Loucy (cell line): ENCODE data around the gene ZNF296.

Source experiments
- H2AFZ ChIP-seq: fragments of 200-600 bp; sonication (generic); 2 replicates; pipeline ENCODE4 v1.6.0; 2016; ENCODE audit warnings: antibody characterized with exemption, mild to moderate bottlenecking, low read length, moderate library complexity
- H3F3A ChIP-seq: fragments of 200-600 bp; 2 replicates; pipeline ENCODE4 v1.6.0; 2016; ENCODE audit warnings: antibody characterized with exemption, low read depth, mild to moderate bottlenecking
- H3K27me3 ChIP-seq: fragments of 200-600 bp; sonication (generic); 2 replicates; pipeline ENCODE4 v1.6.1; 2014; ENCODE audit warnings: low read length, mild to moderate bottlenecking; ENCODE audit not compliant: insufficient read depth, poor library complexity, severe bottlenecking
- H3K36me3 ChIP-seq: fragments of 200-600 bp; sonication (generic); 2 replicates; pipeline ENCODE4 v1.6.1; 2016; ENCODE audit warnings: low read length; ENCODE audit not compliant: insufficient read depth
- H3K4me1 ChIP-seq: fragments of 200-600 bp; sonication (generic); 2 replicates; pipeline ENCODE4 v1.5.1; 2014; ENCODE audit warnings: low read length, mild to moderate bottlenecking; ENCODE audit not compliant: insufficient read depth, poor library complexity, severe bottlenecking
- H3K4me2 ChIP-seq: fragments of 200-600 bp; sonication (generic); 2 replicates; pipeline ENCODE4 v1.6.0; 2014; ENCODE audit warnings: antibody characterized with exemption, low read length, low read depth, mild to moderate bottlenecking; ENCODE audit not compliant: poor library complexity, severe bottlenecking
- H3K4me3 ChIP-seq: fragments of 200-600 bp; sonication (generic); 2 replicates; pipeline ENCODE4 v1.5.1; 2014; ENCODE audit warnings: low read length, mild to moderate bottlenecking, mixed read lengths; ENCODE audit not compliant: poor library complexity, severe bottlenecking
- H3K79me2 ChIP-seq: fragments of 200-600 bp; sonication (generic); 2 replicates; pipeline ENCODE4 v1.6.1; 2014; ENCODE audit warnings: low read length; ENCODE audit not compliant: insufficient read depth
- H3K9ac ChIP-seq: fragments of 200-600 bp; sonication (generic); 2 replicates; pipeline ENCODE4 v1.6.0; 2014; ENCODE audit warnings: mild to moderate bottlenecking, low read depth, low read length, moderate library complexity; ENCODE audit not compliant: poor library complexity, severe bottlenecking
- H3K9me2 ChIP-seq: fragments of 200-600 bp; sonication (generic); replicated peaks from 2 replicates; pipeline ENCODE4 v1.6.1; 2016; ENCODE audit warnings: low read depth, low read length, mixed read lengths
- H3K9me3 ChIP-seq: fragments of 200-600 bp; sonication (generic); 2 replicates; pipeline ENCODE4 v1.6.1; 2014; ENCODE audit warnings: mild to moderate bottlenecking, antibody characterized with exemption, low read length, low read depth; ENCODE audit not compliant: insufficient read depth
- H4K20me1 ChIP-seq: fragments of 200-600 bp; sonication (generic); 2 replicates; pipeline ENCODE4 v1.6.0; 2014; ENCODE audit warnings: antibody characterized with exemption, low read length, mild to moderate bottlenecking; ENCODE audit not compliant: insufficient read depth, poor library complexity, severe bottlenecking
- CTCF ChIP-seq: fragments of 200-600 bp; sonication (generic); conservative IDR thresholded peaks from 2 replicates; pipeline ENCODE4 v1.5.1; 2014; ENCODE audit warnings: mild to moderate bottlenecking, antibody characterized with exemption, low read length
- EZH2phosphoT487 ChIP-seq: fragments of 200-600 bp; IDR thresholded peaks from 2 replicates; pipeline ENCODE4 v1.6.1; 2018; ENCODE audit warnings: antibody characterized with exemption, mild to moderate bottlenecking, moderate library complexity, borderline replicate concordance

Gene ZNF296

GRCh38 chr19:45113628-45114027 is 37.4 kb upstream of the ZNF296 start:
- no peak overlapping the region for H3K4me3 ChIP-seq
- H3K4me1 ChIP-seq = peaks cover 23% of the 10 kb centered on the region
- H3K9me2 ChIP-seq = no peaks in the 10 kb centered on the region
- peaks cover 86% of the 10 kb centered on the region for H3K79me2 ChIP-seq
- TF ChIP-seq CTCF (no peak), EZH2phosphoT487 (no peak)
- peaks cover 23% of the 10 kb centered on the region for H4K20me1 ChIP-seq
- H3K36me3 ChIP-seq = peaks cover 17% of the 10 kb centered on the region; the same call in 1 of the 2 replicates
- no peaks in the 10 kb centered on the region for H3F3A ChIP-seq
- no peak overlapping the region for H3K9ac ChIP-seq
- no peak overlapping the region for H2AFZ ChIP-seq
- no peaks in the 10 kb centered on the region for H3K27me3 ChIP-seq
- no peaks in the 10 kb centered on the region for H3K9me3 ChIP-seq
- H3K4me2 ChIP-seq = no peak overlapping the region

GRCh38 chr19:45112111-45112827 is 36.0 kb upstream of the ZNF296 start:
- TF ChIP-seq EZH2phosphoT487 = no peak
- TF ChIP-seq CTCF = peak; percentile 51
- peaks cover 10% of the 10 kb centered on the region for H4K20me1 ChIP-seq
- H3K27me3 ChIP-seq = no peaks in the 10 kb centered on the region
- H2AFZ ChIP-seq = no peak overlapping the region
- H3K4me2 ChIP-seq = no peak overlapping the region
- no peak overlapping the region for H3K9ac ChIP-seq
- H3K79me2 ChIP-seq = peaks cover 85% of the 10 kb centered on the region
- H3K36me3 ChIP-seq = peaks cover 17% of the 10 kb centered on the region; the same call in 1 of the 2 replicates
- no peaks in the 10 kb centered on the region for H3F3A ChIP-seq
- no peaks in the 10 kb centered on the region for H3K9me3 ChIP-seq
- H3K4me3 ChIP-seq = no peak overlapping the region
- H3K4me1 ChIP-seq = peaks cover 9% of the 10 kb centered on the region
- H3K9me2 ChIP-seq = no peaks in the 10 kb centered on the region

GRCh38 chr19:45110851-45111266 is 34.6 kb upstream of the ZNF296 start:
- Histone ChIP-seq H3K27me3 (no peaks in the 10 kb centered on the region), H3K4me1 (no peaks in the 10 kb centered on the region), H3K36me3 (peaks cover 17% of the 10 kb centered on the region; the same call in 1 of the 2 replicates), H4K20me1 (peaks cover 7% of the 10 kb centered on the region), H3K9me3 (no peaks in the 10 kb centered on the region), H3K4me3 (no peak overlapping the region), H3K9me2 (no peaks in the 10 kb centered on the region), H3K79me2 (peaks cover 83% of the 10 kb centered on the region), H3K4me2 (no peak overlapping the region), H3F3A (no peaks in the 10 kb centered on the region), H3K9ac (no peak overlapping the region), H2AFZ (no peak overlapping the region)
- TF ChIP-seq EZH2phosphoT487 (no peak), CTCF (no peak)
